Measurements from ENCODE around the gene NPDC1.

DNA sequence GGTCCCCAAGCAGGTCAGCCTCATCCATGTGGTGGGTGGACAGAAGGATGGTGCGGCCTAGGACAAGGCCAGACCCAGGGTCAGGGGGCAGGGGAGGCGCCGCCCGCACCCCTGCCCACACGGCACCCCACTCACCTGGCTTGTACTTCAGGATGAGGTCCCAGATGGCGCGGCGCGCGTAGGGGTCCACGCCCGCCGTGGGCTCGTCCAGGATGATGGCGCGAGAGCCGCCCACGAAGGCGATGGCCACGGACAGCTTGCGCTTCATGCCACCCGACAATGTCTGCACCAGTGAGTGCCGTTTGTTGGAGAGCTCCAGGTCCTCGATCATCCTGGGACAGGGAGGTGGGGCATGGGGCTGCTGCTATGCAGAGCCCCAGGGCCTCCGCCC, 30.4 kb downstream of the NPDC1 start:
- no peak for TF ChIP-seq POLR2A (IDR thresholded peaks at IDR 0.05)
- TF ChIP-seq, protein P1, sequence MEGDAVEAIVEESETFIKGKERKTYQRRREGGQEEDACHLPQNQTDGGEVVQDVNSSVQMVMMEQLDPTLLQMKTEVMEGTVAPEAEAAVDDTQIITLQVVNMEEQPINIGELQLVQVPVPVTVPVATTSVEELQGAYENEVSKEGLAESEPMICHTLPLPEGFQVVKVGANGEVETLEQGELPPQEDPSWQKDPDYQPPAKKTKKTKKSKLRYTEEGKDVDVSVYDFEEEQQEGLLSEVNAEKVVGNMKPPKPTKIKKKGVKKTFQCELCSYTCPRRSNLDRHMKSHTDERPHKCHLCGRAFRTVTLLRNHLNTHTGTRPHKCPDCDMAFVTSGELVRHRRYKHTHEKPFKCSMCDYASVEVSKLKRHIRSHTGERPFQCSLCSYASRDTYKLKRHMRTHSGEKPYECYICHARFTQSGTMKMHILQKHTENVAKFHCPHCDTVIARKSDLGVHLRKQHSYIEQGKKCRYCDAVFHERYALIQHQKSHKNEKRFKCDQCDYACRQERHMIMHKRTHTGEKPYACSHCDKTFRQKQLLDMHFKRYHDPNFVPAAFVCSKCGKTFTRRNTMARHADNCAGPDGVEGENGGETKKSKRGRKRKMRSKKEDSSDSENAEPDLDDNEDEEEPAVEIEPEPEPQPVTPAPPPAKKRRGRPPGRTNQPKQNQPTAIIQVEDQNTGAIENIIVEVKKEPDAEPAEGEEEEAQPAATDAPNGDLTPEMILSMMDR (IDR thresholded peaks at IDR 0.05): no peak

Data from breast epithelium (tissue), 3 donors.